ENCODE data around the gene ZNF648.
A peak's percentile ranks its signal among the peaks of the same experiment; 100 is the strongest.

Gene ZNF648

DNA sequence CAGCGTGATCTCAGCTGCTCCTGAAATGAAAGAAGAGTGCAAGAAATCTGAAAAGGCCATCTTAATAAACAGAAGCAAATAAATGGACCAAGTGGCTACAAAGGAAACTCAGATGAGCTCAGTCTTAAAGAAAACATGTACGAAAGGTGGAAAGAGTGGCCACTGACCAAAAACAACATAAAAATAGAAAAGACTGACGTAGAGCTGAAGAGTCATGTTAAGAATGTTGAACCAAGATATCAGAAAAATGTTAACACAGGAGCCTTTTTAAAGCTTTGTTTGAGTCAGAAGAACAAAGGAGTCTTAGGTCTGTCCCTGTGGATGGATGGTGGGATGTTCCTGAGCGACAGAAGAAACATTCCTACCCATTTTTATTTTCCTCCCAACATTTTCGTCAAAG is 30.8 kb upstream of the ZNF648 start:
- H3K79me2 ChIP-seq (ENCODE audit: insufficient read depth, low read length) = no peaks in the 10 kb centered on the region
- no peak overlapping the region for H3K4me2 ChIP-seq (ENCODE audit: insufficient read depth, low read length)
- TF ChIP-seq, protein P1, sequence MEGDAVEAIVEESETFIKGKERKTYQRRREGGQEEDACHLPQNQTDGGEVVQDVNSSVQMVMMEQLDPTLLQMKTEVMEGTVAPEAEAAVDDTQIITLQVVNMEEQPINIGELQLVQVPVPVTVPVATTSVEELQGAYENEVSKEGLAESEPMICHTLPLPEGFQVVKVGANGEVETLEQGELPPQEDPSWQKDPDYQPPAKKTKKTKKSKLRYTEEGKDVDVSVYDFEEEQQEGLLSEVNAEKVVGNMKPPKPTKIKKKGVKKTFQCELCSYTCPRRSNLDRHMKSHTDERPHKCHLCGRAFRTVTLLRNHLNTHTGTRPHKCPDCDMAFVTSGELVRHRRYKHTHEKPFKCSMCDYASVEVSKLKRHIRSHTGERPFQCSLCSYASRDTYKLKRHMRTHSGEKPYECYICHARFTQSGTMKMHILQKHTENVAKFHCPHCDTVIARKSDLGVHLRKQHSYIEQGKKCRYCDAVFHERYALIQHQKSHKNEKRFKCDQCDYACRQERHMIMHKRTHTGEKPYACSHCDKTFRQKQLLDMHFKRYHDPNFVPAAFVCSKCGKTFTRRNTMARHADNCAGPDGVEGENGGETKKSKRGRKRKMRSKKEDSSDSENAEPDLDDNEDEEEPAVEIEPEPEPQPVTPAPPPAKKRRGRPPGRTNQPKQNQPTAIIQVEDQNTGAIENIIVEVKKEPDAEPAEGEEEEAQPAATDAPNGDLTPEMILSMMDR (IDR thresholded peaks at IDR 0.05; ENCODE audit: borderline replicate concordance, extremely low read depth, low read length, poor library complexity, severe bottlenecking) = no peak
- TF ChIP-seq EZH2 (IDR thresholded peaks at IDR 0.05; ENCODE audit: borderline replicate concordance, low read depth, low read length, severe bottlenecking) = no peak
- H3K9me3 ChIP-seq (ENCODE audit: insufficient read depth, low read length, severe bottlenecking) = no peaks in the 10 kb centered on the region
- peaks cover 3% of the 10 kb centered on the region for H3K27me3 ChIP-seq (ENCODE audit: insufficient read depth, low read length, poor library complexity)
- ATAC-seq (ENCODE audit: insufficient read depth, low read depth) = no peak
- H3K4me1 ChIP-seq (ENCODE audit: insufficient read depth, low read length) = peaks cover 16% of the 10 kb centered on the region
- H3K27ac ChIP-seq (ENCODE audit: low read length) = no peak overlapping the region
- H4K20me1 ChIP-seq (ENCODE audit: insufficient read depth, low read length) = no peaks in the 10 kb centered on the region
- no peaks in the 10 kb centered on the region for H3K36me3 ChIP-seq (ENCODE audit: insufficient read depth, low read length)
- no peak overlapping the region for H3K4me3 ChIP-seq (ENCODE audit: low read depth in 1 of 2, low read length in 2 of 2)
- DNase-seq = no peak
- no peak overlapping the region for H2AFZ ChIP-seq (ENCODE audit: low read depth, low read length)
- no peak overlapping the region for H3K9ac ChIP-seq (ENCODE audit: low read depth, low read length)

DNA sequence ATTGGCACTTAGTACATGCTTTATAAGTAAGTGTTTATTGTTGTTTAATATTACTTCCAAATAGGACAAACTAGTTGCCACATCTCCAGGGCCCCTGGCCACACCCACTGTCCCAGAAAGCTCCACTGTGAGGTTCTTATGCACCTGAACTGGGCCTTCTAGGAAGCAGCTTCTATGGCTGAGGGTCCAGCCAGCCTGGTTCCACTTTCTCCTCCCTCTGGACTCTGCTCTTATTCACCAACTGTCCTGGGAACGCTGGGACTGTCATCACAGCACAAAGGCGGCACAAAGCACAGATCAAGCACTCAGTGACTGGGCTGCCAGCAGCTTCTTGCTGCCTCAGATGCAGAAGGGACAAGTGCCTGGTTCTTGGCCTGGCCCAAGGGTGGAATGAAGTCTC is 29.6 kb upstream of the ZNF648 start:
- no peak for TF ChIP-seq EZH2 (IDR thresholded peaks at IDR 0.05; ENCODE audit: borderline replicate concordance, low read depth, low read length, severe bottlenecking)
- TF ChIP-seq, protein P1 (IDR thresholded peaks at IDR 0.05; ENCODE audit: borderline replicate concordance, extremely low read depth, low read length, poor library complexity, severe bottlenecking) = no peak
- H3K4me2 ChIP-seq (ENCODE audit: insufficient read depth, low read length) = no peak overlapping the region
- no peaks in the 10 kb centered on the region for H3K36me3 ChIP-seq (ENCODE audit: insufficient read depth, low read length)
- H3K4me3 ChIP-seq (ENCODE audit: low read depth in 1 of 2, low read length in 2 of 2) = no peak overlapping the region
- peaks cover 27% of the 10 kb centered on the region for H3K4me1 ChIP-seq (ENCODE audit: insufficient read depth, low read length)
- no peak overlapping the region for H2AFZ ChIP-seq (ENCODE audit: low read depth, low read length)
- no peak overlapping the region for H3K27ac ChIP-seq (ENCODE audit: low read length)
- ATAC-seq (ENCODE audit: insufficient read depth, low read depth) (no peak), DNase-seq (no peak)
- no peak overlapping the region for H3K9ac ChIP-seq (ENCODE audit: low read depth, low read length)
- H3K27me3 ChIP-seq (ENCODE audit: insufficient read depth, low read length, poor library complexity) = peaks cover 2% of the 10 kb centered on the region
- no peaks in the 10 kb centered on the region for H4K20me1 ChIP-seq (ENCODE audit: insufficient read depth, low read length)
- no peaks in the 10 kb centered on the region for H3K79me2 ChIP-seq (ENCODE audit: insufficient read depth, low read length)
- H3K9me3 ChIP-seq (ENCODE audit: insufficient read depth, low read length, severe bottlenecking) = no peaks in the 10 kb centered on the region

- H3K27ac ChIP-seq (ENCODE audit: low read length) = peak overlapping the region; percentile 59
- peaks cover 31% of the 10 kb centered on the region for H3K4me1 ChIP-seq (ENCODE audit: insufficient read depth, low read length)
Measured at GRCh38 chr1:182087719-182088350, 26.3 kb upstream of the ZNF648 start.

More at GRCh38 chr1:182087719-182088350, 26.3 kb upstream of the ZNF648 start:
- no peaks in the 10 kb centered on the region for H3K9me3 ChIP-seq (ENCODE audit: insufficient read depth, low read length, severe bottlenecking)
- H3K36me3 ChIP-seq (ENCODE audit: insufficient read depth, low read length) = no peaks in the 10 kb centered on the region
- no peaks in the 10 kb centered on the region for H4K20me1 ChIP-seq (ENCODE audit: insufficient read depth, low read length)
- no peak overlapping the region for H3K4me3 ChIP-seq (ENCODE audit: low read depth in 1 of 2, low read length in 2 of 2)
- peak overlapping the region; percentile 31; the same call in 1 of the 2 replicates for H2AFZ ChIP-seq (ENCODE audit: low read depth, low read length)
- no peak for TF ChIP-seq EZH2 (IDR thresholded peaks at IDR 0.05; ENCODE audit: borderline replicate concordance, low read depth, low read length, severe bottlenecking)
- TF ChIP-seq, protein P1 (IDR thresholded peaks at IDR 0.05; ENCODE audit: borderline replicate concordance, extremely low read depth, low read length, poor library complexity, severe bottlenecking) = no peak
- no peak for DNase-seq
- H3K79me2 ChIP-seq (ENCODE audit: insufficient read depth, low read length) = no peaks in the 10 kb centered on the region
- ATAC-seq (ENCODE audit: insufficient read depth, low read depth) = no peak
- no peaks in the 10 kb centered on the region for H3K27me3 ChIP-seq (ENCODE audit: insufficient read depth, low read length, poor library complexity)
- H3K9ac ChIP-seq (ENCODE audit: low read depth, low read length) = peak overlapping the region; percentile 9; the same call in 1 of the 2 replicates
- H3K4me2 ChIP-seq (ENCODE audit: insufficient read depth, low read length) = peak overlapping the region; percentile 43
